GM18867 (cell line): ENCODE results near the gene KAZALD1.

Source experiments
- ATAC-seq: cut with Tn5 transposase; IDR thresholded peaks from one replicate; pipeline ENCODE4 v1.9.1; 2021; ENCODE audit warnings: mild to moderate bottlenecking, moderate library complexity; ENCODE audit not compliant: unreplicated experiment

The KAZALD1 gene

DNA sequence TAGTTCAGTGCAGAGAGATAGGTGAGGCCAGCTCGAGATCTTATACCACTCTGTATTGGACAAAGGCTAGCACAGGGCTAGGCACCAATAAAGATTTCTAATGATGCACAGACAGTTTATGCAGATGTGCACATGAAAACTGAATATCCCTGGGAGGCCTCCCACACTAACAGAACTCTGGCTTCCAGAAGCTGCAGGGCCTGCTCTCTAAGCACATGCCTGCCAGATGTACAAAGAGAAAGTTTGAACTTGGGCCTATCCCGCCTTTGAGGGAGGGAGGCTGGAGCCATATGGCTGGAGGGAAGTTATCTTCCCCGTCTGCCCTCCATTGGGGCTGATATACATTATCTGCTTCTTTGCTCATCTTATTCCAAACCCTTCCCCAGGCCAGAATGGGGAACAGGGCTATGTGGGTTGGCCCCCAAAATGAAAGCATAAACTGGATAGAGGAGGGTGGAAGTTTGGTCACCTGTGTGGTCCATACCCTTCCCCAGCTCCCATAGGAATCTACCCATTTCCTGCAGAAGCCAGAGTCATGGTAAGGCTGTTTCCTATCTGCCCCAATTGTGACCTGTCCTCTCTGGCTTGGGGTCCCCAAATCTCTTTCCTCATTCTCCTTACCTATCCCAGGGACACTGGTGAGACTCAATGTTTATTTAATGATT is 3.8 kb downstream of the KAZALD1 start:
- no peak for ATAC-seq

DNA sequence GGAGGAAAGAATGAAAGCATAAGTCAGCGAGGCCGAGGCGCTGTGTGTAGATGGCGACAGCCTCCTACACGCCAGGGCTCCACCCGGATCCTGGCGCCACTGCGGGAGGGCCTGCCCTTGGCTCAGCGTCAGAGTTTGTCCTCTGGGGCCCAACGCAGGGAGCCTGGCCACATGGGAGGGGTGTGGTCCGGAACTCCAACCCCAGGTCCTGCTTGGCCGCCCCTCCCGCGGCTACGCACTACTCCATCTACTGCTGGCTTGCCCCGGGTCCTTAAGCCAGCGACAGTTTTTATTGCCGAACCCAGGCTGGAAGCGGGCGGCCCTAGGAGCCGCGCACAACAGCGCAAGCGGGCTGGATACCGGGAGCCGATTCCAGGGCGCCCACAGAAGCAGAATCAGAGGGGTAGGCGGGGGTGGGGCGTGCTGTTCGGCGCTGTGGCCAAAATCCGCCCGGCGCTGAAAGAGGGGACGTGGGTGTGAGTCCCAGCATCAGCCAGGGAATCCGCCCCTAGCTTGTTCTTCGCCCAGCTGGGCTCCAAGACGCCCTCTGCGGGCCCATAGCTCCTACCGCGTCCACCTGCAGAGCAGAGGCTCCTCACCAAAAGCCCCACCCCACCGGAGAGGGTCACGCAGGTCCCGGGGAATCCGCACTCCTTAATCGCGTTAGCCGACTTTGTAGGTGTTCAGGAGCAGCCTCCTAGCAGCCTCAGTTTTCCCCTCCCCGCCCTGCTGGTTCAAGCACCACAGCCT is 4.5 kb downstream of the KAZALD1 start:
- ATAC-seq: no peak

DNA sequence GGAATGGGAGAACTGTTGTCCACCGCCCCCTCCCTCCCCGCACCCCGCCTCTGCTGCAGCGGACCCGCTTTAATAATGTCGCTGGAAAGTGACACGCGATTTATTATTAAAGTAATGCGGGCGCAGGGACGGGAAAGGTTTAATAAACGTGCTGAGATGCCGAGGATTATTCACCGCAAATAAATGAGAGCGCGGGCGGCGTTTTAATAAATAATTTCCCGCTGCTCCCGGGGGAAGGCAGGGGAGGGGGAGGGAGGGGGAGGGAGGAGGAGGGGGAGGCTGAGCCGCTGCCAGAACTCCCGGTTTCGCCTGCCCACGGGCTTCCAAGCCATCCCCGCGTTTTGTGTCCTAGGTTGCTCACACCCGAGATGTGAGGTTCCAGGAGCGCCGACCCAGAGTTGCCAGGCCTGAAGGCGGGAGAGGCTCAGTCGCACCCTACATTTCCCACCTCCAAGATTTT is 5.1 kb downstream of the KAZALD1 start:
- ATAC-seq: no peak

DNA sequence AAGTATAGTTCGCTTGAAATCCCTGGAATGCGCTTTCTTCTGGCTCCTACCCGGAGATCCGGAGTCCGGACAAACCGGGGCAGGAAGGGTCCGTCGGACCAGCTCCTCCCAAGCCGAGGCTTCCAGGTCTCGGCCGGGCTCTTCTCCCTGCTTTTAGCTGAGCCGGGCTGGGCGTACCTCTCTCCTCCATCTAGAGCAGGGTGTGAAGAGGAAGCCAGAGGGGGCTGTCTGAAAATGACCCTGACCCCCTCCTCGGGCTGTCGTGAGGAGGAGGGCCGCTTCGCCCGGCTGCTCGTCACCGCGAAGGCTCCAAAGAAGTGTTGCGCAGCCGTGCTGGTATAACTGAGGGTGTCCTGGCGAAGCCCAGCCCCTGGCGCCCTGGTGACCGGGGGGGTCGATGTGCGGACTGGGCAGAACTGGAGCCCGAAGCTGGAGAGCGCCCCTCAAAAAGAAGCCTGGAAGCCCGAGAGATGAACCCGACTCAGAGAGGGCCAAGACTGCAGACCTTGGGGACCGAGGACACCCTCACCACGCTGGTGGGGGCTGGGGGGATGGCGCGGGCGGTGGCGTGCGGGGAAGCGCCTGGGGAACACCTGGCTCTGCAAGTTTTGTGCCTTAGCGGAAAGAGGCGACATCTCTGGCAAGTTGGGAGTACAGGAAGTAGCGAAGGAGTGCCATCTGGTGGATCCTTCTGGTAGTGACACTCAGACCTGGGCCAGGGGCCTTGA is 5.7 kb downstream of the KAZALD1 start:
- ATAC-seq: no peak

DNA sequence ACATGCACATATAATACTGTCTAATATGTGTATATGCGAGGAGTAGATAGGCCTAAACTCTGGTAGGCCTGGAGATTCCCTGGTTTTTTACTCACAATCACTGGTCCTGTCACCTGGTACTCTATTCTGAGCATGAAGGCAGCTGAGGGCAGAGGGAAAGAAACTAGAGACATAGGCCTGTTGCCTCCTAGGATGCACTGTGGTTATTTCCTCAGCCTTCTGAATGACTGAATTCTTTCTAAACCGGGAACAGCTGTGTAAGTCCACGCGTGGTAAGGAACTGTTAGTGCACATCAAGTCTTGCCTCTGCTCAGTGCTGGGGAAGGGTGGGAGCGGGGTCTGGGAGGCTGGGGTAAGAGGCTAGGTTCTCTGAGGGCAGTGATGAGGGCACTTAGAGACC is 7.7 kb downstream of the KAZALD1 start:
- no peak for ATAC-seq

DNA sequence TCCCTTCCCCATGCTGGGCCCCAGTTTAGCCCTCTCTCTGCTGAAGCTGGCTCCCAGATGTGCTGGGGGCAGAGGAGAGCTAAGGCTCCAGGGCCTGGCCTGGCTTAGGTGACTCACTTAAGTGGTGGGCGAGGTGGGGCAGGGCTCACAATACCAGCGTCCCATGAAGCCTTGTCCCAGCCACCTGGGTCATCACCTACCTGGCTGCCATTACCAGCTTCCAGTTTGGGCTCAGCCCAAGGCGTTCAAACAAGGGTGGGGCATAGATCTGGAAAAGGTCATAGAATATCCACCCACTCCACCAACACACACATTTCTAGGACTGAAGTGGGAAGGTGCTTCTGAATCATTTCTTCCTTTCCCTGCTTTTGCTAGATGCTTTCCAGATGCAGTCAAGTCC is 8.3 kb downstream of the KAZALD1 start:
- ATAC-seq: no peak

DNA sequence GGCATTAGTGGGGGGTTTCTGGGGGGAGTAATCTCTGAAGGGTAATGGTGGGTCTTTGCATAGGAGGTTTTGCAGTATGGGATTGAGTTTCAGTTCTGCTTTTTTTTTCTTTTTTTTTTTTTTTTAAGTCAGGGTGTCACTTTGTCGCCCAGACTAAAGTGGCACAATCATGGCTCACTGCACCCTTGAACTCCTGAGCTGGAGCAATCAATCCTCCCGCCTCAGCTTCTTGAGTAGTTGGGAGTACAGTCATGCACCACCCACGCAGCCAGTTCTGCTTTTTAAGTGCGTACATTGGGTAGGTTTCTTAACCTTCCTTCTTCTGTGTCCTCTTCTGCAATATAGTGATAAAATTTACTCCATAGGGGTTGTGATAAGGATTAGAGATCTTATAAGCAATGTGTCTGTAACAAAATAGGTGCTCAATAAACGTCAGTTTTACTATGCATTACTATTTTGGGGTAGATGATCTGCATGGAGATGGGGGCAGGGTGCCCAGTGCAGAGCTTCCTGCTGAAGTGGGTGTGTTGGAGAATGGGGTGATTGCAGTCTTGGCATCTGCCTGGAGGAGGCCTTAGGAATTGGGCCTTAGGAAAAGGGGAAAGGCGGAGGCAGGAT is 9.6 kb downstream of the KAZALD1 start:
- no peak for ATAC-seq

DNA sequence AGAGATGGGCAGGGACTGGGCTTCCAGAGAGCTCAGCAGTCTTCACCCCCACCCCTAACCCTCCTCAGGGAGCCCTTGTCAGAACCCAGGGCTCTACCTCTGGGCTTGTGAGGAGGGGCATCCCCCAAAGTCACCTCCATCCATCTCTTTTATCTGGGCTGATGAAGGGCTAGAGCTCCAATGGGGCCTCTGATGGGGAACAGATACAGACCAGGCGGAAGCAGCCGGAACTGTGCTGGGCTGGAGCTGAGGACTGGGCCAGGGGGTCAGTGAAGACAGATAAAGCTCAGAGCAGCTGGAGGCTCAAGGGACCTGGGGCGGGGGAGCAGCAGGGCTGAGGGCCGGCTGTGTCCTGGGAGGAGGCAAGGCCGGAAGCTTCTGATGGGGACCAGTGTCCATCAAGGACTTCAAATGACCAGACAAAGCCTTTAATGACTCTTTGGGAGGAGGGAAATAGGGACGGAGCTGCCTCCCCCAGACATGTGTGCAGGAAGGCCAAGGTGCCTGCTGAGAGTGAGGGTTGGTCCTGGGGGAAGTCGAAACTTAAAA is 10.2 kb downstream of the KAZALD1 start:
- no peak for ATAC-seq

DNA sequence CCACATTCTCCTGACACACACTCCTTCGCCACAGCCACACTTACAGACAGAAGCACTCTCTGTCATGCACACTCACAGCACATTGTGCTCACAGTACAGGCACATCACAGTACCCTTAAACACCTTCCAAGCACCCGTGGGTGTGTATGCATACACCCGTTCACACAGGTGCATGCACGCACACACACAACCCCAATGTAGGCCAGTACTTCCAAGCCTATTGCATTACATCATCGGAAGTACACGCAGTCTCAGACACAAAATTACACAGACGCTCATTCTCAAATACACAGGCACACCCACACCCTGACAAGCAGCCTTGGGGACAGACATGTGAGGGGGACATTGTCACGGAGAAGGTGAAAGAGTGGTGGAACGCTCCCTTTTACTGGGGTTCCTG is 11.1 kb downstream of the KAZALD1 start:
- ATAC-seq: no peak

DNA sequence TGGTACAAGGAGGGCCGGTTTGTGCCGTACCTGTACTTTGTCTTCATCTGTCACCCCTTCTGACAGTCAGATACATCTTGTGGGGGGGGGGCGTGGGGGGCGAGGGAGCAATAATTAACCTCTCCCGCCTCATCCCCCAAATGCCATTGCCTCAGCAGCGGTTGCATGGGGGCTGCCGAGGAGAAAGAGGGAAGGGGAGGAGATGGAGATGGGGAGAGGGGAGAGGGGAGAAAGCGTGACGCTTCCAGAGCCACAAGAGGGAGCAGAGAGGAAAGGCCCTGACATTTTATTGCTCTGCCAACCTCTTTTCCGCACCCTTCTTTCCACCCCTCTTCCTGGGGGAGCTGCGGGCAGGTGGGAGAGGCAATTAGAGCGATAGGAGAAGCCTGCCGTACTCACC is 11.8 kb downstream of the KAZALD1 start:
- ATAC-seq: no peak

DNA sequence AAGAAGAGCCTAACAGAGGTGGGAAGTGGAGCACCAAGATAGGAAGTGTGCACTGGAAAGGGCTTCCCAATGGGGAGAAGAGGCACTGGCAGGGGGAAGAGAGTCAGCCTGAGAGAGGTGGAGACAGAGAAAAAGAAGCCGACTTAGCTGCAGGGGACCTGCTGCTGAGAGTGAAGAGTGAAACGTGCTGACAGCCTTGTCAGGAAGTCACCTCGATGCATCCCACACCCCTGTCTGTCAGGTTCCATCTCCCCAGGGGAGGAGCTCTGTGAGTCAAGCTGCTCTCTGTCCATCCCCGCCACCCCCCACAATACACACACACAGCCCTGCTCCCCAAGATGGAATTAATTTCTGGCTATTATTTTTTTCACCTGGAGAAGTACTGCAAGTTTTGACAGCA is 14.0 kb downstream of the KAZALD1 start:
- no peak for ATAC-seq

DNA sequence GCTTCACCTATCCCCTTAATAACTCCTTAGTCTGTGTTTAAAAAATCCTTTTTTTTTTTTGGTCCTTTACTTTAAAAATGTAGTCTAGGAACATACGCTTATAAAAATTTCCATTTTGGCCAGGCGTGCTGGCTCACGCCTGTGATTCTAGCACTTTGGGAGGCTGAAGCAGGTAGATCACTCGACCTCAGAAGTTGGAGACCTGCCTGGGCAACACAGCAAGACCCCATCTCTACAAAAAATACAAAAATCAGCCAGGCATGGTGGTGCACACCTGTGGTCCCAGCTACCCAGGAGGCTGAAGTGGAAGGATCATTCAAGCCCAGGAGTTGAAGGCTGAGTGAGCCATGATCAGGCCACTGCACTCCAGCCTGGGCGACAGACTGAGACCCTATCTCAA is 14.8 kb downstream of the KAZALD1 start:
- no peak for ATAC-seq

DNA sequence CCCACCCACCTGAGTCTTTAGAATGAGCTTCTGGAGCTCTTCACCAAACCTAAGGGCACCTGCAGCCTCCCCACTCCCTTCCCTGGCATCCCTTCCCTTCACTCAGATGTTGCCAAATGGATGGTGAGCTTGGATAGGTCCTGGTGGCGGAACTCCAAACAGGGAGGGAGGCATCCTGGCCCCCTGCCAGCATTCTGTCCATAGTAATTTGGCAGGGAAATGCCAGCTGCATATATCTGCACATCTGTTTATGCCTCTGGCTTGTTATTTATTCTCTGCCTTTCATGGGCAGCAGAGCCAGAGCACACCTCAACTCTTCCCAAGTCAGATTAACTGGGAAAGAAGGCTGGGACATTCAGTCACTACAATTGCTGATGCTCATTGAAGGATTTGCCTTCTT is 18.1 kb downstream of the KAZALD1 start:
- no peak for ATAC-seq

DNA sequence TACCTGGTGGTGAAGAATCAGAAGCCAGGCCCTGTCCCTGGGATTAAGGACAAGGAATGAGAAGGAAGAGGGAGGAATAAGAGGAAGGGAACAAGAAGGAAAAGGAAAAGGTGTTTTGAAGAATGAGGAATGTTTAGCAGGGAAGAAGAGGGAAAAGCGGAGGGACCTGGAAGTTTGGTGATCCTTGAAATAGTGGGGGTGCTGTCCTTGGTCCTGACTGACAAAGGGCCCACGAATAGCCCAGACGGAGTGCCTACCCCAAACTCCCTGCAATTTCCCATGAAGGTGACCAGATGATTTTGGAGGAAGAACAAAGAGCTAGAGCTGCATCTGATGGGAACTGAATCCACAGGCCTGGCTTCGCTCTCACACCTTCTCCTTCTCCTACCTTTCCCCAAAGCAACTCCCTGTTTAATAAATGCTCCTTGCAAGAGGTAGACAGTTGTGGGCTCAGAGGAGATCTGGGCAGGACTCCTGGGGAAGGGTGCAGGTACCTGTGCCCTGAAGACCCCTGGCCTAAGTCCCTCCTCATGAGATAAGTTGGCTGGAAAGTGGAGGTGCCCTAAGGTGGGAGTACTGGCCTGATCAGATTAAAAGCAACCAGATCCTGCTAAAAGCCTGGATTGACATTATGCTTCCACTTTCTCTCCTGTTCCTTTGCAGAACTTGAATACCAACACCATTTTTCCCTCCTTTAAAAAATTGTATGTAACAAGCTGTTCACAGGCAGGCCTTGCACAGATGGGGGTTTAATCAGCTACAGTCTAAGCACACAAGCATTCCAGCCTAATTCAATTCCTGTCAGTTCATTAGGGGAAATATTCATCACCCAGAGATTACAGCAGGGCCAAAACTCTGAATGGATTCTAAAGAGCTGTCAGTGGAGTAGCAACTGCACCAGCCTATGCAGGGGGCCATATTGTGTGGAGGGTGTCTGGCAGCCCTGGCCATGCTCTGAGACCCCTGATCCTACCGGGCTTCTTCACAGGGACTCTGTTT is 19.4 kb downstream of the KAZALD1 start:
- ATAC-seq: no peak

DNA sequence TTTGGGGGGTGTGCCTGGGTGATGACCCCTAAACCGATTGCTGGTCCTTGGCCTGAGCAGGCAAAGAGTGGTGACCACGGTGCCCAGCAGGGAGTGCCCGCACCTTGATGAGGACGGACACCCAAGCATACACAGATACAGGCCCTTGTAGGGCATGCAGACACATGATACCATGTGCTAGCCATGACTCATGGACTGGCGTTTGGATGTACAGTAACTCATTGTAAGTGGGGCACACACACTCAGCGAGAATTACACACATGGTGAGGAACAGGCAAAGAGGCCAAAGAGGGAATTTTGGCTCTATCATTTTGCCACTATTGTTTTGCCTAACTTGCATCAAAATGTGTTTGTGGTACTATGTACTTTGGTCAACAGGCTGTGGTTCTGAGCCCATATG is 24.1 kb downstream of the KAZALD1 start:
- no peak for ATAC-seq

DNA sequence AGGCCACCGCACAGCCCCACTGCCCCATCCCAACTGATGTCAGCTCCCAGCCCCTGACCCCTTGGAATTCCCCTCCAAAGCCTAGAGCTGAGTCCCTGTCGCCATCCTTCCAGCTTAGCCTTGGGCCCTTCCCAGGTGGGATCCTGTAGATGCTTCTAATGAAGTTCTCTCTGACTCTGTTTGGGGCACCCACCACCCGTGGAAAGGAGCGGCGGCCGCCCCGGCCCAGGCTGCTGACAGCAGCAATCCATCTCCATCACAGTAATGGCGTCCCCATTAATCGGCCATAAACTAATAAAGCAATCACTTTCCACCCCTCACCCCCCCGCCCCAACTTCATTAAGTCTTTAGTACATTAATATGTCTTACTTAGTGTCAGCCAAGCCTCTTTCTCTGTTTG is 25.6 kb downstream of the KAZALD1 start:
- no peak for ATAC-seq

DNA sequence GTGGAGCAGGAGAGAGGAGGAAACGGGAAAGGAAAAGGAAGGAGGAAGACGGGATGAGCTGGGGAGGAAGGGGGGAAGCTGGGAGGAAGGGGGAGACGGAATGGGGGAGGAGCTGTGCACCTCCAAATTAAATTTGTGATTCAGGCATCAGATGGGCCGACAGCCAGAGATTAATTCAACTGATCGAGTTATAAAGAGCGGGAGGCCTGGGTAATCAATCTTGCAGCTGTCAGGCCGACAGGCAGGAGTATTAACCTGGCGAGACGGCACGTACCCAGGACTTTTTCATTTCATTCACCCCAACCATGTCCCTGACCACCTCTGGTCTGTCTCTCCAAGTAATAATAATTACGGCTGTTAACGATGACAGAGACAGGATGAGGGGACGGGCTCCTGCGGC is 26.2 kb downstream of the KAZALD1 start:
- no peak for ATAC-seq

DNA sequence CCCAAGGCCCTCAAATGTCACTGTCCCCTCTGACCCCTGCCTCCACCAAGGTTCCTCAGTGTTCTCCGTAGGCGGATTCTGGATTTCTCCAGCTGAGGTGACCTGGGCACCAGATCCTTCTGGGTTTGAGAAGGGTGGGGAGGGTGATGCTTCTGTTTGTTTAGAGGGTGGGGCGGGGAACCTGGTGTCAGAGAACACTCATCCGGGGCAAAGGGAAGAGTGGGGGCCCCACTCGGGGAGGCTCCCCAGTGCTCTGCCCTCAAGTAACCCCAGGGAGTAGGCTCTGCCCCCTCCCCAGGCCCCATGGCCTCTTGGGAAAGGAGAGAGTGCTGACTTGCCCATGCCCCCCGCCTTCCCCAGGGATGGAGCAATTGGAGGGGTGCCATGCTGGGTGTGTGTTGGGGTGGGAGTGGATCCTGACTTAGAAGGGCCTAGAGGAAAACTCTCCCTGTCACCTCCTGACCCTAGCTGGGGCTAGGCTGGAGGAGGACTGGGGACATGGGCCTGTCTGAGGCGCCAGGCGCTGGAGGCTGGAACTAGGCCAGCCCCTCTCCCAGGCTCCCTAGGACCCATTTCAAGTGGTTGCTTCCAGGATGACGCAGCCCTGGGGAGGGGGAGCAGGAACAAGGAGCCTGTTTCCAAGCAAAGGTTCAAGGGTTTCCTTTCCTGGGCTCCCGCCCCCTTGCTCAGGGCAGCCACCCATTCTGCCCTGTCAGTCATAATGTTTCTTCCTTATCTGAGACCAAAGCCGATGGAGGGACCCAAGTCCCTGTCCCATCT is 27.9 kb downstream of the KAZALD1 start:
- no peak for ATAC-seq

DNA sequence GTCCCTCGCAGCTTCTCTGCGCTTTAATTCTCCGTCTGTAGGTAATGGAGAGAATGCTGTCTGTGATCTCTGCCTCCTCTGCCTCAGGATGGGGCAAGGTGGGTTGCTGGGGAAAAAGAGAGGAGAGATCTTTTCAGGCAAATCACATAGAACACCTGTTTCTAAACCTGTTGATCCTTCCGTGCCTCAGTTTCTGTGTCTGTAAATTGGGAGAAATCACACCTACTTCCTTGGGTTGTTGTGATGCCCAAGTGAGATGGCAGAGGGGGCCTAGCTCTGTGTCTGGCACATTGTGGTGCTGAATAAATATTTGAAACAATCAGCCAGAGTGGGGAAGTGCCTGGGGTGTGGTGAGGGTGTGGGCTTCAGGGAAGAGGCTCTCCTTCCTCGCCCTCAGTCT is 28.8 kb downstream of the KAZALD1 start:
- no peak for ATAC-seq
